Neural cell (in vitro differentiated cells): ENCODE results near the gene GPC2. TPM values are rescaled to one million over a fixed set of nuclear protein-coding genes. Genes with fewer than 3 reads are reported as not detected.

Experiments used
- H2AFZ ChIP-seq: fragments of 200-600, 300-800 bp; sonication (generic), shearing (Covaris generic); 2 replicates; pipeline ENCODE4 v1.6.0; 2014; ENCODE audit warnings: low read depth, mild to moderate bottlenecking, antibody characterized with exemption, low read length, moderate library complexity
- H3F3A ChIP-seq: fragments of 200-600 bp; shearing (Covaris generic); 2 replicates; pipeline ENCODE4 v1.6.1; 2016; ENCODE audit warnings: mild to moderate bottlenecking, moderate library complexity, mixed read lengths, antibody characterized with exemption, low read length; ENCODE audit not compliant: insufficient read depth, poor library complexity, severe bottlenecking
- H3K27ac ChIP-seq: fragments of 200-600, 300-800 bp; sonication (generic), shearing (Covaris generic); 2 replicates; pipeline ENCODE4 v1.5.1; 2014; ENCODE audit warnings: mild to moderate bottlenecking, low read length, moderate library complexity
- H3K27me3 ChIP-seq: fragments of 300-800, 200-600 bp; sonication (generic), shearing (Covaris generic); 2 replicates; pipeline ENCODE4 v1.6.0; 2014; ENCODE audit warnings: mild to moderate bottlenecking, low read depth, low read length, moderate library complexity; ENCODE audit not compliant: insufficient read depth
- H3K36me3 ChIP-seq: fragments of 300-800, 200-600 bp; sonication (generic), shearing (Covaris generic); 2 replicates; pipeline ENCODE4 v1.5.1; 2014; ENCODE audit warnings: mild to moderate bottlenecking, antibody characterized with exemption, low read length, moderate library complexity; ENCODE audit not compliant: insufficient read depth
- H3K4me2 ChIP-seq: fragments of 300-800, 200-600 bp; sonication (generic), shearing (Covaris generic); 2 replicates; pipeline ENCODE4 v1.6.0; 2014; ENCODE audit warnings: mild to moderate bottlenecking, low read length
- H3K4me3 ChIP-seq: fragments of 300-800, 200-600 bp; sonication (generic), shearing (Covaris generic); 2 replicates; pipeline ENCODE4 v1.5.1; 2014; ENCODE audit warnings: mild to moderate bottlenecking, low read length, moderate library complexity
- H3K79me2 ChIP-seq: fragments of 200-600 bp; shearing (Covaris generic); replicated peaks from 2 replicates; pipeline ENCODE4 v1.6.0; 2014; ENCODE audit warnings: mild to moderate bottlenecking, low read length, moderate library complexity; ENCODE audit not compliant: insufficient read depth
- H3K9ac ChIP-seq: fragments of 300-800, 200-600 bp; sonication (generic), shearing (Covaris generic); 2 replicates; pipeline ENCODE4 v1.6.1; 2016; ENCODE audit warnings: mild to moderate bottlenecking, low read length, mixed read lengths
- H3K9me2 ChIP-seq: fragments of 200-600 bp; shearing (Covaris generic); 2 replicates; pipeline ENCODE4 v1.6.1; 2016; ENCODE audit warnings: mild to moderate bottlenecking, low read length, mixed read lengths; ENCODE audit not compliant: insufficient read depth
- H3K9me3 ChIP-seq: fragments of 200-600, 300-800 bp; sonication (generic), shearing (Covaris generic); 2 replicates; pipeline ENCODE4 v1.6.1; 2016; ENCODE audit warnings: mild to moderate bottlenecking, mixed run types, low read length, moderate library complexity, mixed read lengths
- H4K20me1 ChIP-seq: fragments of 200-600 bp; shearing (Covaris generic); 2 replicates; pipeline ENCODE4 v1.6.1; 2016; ENCODE audit warnings: mild to moderate bottlenecking, mixed run types; ENCODE audit not compliant: insufficient read depth
- EP300 ChIP-seq: fragments of 450-650 bp; conservative IDR thresholded peaks from 2 replicates; pipeline ENCODE4 v1.6.1; 2014; ENCODE audit warnings: antibody characterized with exemption, mild to moderate bottlenecking, moderate library complexity; ENCODE audit not compliant: poor library complexity, severe bottlenecking
- EZH2 ChIP-seq: fragments of 200-600, 300-800 bp; shearing (Covaris generic), sonication (generic); IDR thresholded peaks from 2 replicates; pipeline ENCODE4 v1.6.1; 2014; ENCODE audit warnings: antibody characterized with exemption, low read length, borderline replicate concordance, mild to moderate bottlenecking; ENCODE audit not compliant: insufficient read depth, poor library complexity, severe bottlenecking
- MXI1 ChIP-seq: fragments of 450-650 bp; conservative IDR thresholded peaks from 2 replicates; pipeline ENCODE4 v1.6.1; 2014; ENCODE audit warnings: antibody characterized with exemption, mild to moderate bottlenecking; ENCODE audit not compliant: poor library complexity, severe bottlenecking
- POLR2AphosphoS5 ChIP-seq: IDR thresholded peaks from 2 replicates; pipeline ENCODE4 v1.6.1; 2012
- RAD21 ChIP-seq: fragments of 450-650 bp; conservative IDR thresholded peaks from 2 replicates; pipeline ENCODE4 v1.6.1; 2014; ENCODE audit warnings: antibody characterized with exemption, mild to moderate bottlenecking, moderate library complexity
- SMC3 ChIP-seq: fragments of 450-650 bp; conservative IDR thresholded peaks from 2 replicates; pipeline ENCODE4 v1.6.1; 2014; ENCODE audit warnings: antibody characterized with exemption, mild to moderate bottlenecking, moderate library complexity; ENCODE audit not compliant: poor library complexity
- TAF1 ChIP-seq: IDR thresholded peaks from 2 replicates; pipeline ENCODE4 v1.6.1; 2012; ENCODE audit warnings: low read depth
- polyA plus RNA-seq: library from polyadenylated mRNA; depleted of rRNA; stranded (reverse); fragments of >200 nt; gene quantifications from 2 replicates; pipeline ENCODE4 v1.2.3, GENCODE V29; 2014
- TF ChIP-seq, protein P1 (sequence below): IDR thresholded peaks from 2 replicates; pipeline ENCODE4 v1.6.1; 2012; ENCODE audit warnings: borderline replicate concordance
- TF ChIP-seq, protein P2 (sequence below): fragments of 450-650 bp; IDR thresholded peaks from 2 replicates; pipeline ENCODE4 v1.5.1; 2014; ENCODE audit warnings: antibody characterized with exemption, mild to moderate bottlenecking, moderate library complexity; ENCODE audit not compliant: poor library complexity, severe bottlenecking

GPC2 gene
- polyA plus RNA-seq, 1 donor from 2014 or later = 506 TPM

DNA sequence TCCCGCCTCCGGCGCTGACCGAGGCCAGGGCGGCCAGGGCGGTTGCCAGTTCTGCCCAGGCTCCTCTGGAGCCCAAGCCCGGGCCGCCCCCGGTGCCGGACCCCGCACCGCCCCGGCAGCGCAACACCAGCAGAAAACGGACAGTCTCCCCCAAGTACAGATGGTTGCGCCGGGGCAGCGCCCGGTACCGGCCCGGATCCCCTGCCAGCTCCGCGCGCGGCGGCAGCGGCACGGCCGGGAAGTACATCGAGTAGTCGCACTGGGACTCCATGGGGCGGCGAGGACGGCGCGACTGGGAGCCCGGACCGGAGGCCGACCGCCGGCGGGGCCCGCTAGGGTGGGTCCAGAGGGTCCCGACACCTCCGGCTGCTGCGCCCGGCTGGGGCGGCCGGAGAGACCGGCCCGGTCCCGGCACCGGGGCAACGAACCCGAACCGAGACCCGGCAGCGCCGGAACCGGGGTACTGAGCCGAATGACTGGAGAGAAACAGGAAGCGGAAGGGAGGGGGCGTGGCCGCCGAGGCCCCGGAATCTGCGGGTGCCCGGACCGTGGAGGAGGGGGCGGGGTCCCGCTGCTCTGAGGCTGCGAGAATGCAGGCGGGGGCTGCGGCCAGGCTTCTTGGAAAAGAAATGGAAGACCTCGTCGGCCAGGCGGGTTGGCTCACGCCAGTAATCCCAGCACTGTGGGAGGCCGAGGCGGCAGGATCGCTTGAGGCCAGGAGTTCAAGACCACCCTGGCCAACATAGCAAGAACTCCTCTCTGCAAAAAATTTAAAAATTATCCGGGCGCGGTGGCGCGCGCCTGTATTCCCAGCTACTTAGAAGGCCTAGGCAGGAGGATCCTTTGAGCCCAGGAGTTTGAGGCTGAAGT lies 18.7 kb downstream of the GPC2 start, which contains the start of gene TRAPPC14:
Gene TRAPPC14 (minus strand): TSS at position 495 of the 870 bp plus-strand sequence. CDS start 224 bp downstream, at position 271.
- H4K20me1 ChIP-seq = no peaks in the 10 kb centered on the region
- H3K27me3 ChIP-seq = no peaks in the 10 kb centered on the region
- no peaks in the 10 kb centered on the region for H3K79me2 ChIP-seq
- peak within 1 kb of the TSS; percentile 89 for H3K4me3 ChIP-seq
- no peaks in the 10 kb centered on the region for H3K9me2 ChIP-seq
- peak within 1 kb of the TSS; percentile 78 for H3K9ac ChIP-seq
- TF ChIP-seq SMC3 (peak; percentile 33), TAF1 (peak; percentile 35), RAD21 (no peak), MXI1 (peak; percentile 82), EZH2 (no peak), POLR2AphosphoS5 (peak; percentile 68), EP300 (peak; percentile 29)
- TF ChIP-seq, protein P1, sequence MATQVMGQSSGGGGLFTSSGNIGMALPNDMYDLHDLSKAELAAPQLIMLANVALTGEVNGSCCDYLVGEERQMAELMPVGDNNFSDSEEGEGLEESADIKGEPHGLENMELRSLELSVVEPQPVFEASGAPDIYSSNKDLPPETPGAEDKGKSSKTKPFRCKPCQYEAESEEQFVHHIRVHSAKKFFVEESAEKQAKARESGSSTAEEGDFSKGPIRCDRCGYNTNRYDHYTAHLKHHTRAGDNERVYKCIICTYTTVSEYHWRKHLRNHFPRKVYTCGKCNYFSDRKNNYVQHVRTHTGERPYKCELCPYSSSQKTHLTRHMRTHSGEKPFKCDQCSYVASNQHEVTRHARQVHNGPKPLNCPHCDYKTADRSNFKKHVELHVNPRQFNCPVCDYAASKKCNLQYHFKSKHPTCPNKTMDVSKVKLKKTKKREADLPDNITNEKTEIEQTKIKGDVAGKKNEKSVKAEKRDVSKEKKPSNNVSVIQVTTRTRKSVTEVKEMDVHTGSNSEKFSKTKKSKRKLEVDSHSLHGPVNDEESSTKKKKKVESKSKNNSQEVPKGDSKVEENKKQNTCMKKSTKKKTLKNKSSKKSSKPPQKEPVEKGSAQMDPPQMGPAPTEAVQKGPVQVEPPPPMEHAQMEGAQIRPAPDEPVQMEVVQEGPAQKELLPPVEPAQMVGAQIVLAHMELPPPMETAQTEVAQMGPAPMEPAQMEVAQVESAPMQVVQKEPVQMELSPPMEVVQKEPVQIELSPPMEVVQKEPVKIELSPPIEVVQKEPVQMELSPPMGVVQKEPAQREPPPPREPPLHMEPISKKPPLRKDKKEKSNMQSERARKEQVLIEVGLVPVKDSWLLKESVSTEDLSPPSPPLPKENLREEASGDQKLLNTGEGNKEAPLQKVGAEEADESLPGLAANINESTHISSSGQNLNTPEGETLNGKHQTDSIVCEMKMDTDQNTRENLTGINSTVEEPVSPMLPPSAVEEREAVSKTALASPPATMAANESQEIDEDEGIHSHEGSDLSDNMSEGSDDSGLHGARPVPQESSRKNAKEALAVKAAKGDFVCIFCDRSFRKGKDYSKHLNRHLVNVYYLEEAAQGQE = no peak
- TF ChIP-seq, protein P2, sequence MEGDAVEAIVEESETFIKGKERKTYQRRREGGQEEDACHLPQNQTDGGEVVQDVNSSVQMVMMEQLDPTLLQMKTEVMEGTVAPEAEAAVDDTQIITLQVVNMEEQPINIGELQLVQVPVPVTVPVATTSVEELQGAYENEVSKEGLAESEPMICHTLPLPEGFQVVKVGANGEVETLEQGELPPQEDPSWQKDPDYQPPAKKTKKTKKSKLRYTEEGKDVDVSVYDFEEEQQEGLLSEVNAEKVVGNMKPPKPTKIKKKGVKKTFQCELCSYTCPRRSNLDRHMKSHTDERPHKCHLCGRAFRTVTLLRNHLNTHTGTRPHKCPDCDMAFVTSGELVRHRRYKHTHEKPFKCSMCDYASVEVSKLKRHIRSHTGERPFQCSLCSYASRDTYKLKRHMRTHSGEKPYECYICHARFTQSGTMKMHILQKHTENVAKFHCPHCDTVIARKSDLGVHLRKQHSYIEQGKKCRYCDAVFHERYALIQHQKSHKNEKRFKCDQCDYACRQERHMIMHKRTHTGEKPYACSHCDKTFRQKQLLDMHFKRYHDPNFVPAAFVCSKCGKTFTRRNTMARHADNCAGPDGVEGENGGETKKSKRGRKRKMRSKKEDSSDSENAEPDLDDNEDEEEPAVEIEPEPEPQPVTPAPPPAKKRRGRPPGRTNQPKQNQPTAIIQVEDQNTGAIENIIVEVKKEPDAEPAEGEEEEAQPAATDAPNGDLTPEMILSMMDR = no peak
- H2AFZ ChIP-seq = peak within 1 kb of the TSS; percentile 60
- H3K9me3 ChIP-seq = no peaks in the 10 kb centered on the region
- no peaks in the 10 kb centered on the region for H3F3A ChIP-seq
- no peaks in the 10 kb centered on the region for H3K36me3 ChIP-seq
- peak within 1 kb of the TSS; percentile 45 for H3K27ac ChIP-seq
- peak within 1 kb of the TSS; percentile 65 for H3K4me2 ChIP-seq

DNA sequence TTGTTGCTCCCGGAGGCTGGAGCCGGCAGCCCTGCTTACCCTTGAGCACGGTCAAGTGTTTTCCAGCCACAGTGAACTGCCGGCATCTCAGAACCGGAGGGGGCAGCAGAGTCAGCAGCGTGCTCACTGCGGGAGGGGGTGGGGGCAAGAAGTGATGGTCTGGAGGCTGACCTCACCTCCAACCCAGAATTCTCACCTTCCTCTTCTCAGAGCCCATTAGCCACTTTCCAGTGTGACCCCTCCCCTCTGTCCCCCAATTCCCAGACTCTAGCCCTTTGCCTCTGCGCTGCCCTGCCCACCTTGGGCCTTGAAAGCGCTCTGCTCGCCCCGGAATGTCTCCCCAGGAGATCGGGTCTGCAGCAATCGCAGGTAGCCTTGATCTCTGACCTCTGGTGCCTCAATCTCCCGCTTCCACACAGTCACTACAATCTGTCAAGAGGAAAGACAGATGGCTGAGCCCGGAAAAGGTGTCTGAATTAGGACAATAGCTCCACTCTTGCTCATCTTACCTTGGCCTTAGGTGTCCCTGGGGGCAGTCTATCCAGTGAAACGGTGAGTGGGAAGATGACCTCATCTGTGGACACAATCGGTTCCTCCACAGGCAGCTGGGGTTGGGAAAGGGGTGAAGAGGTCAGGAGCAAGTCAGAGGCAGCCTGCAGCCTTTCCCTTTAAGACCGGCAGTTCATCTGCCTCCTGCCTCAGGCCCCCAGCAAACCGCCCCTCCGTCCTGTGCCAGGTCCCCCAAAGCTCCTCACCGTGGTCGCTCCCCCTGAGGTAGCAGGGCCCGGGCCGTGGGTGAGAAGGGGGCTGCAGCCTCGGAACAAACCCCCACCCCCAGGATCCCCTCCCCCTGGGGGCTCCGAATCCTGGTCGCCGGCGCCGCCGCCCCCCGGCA lies 19.6 kb downstream of the GPC2 start:
- H3K79me2 ChIP-seq = no peaks in the 10 kb centered on the region
- no peaks in the 10 kb centered on the region for H3F3A ChIP-seq
- H3K27me3 ChIP-seq = no peaks in the 10 kb centered on the region
- no peak for TF ChIP-seq SMC3
- TF ChIP-seq MXI1 = no peak
- TF ChIP-seq POLR2AphosphoS5 = no peak
- no peaks in the 10 kb centered on the region for H3K9me2 ChIP-seq
- peak overlapping the region; percentile 78 for H3K9ac ChIP-seq
- no peaks in the 10 kb centered on the region for H3K36me3 ChIP-seq
- no peaks in the 10 kb centered on the region for H3K9me3 ChIP-seq
- no peak overlapping the region for H3K27ac ChIP-seq
- H3K4me3 ChIP-seq = peak overlapping the region; percentile 89
- no peaks in the 10 kb centered on the region for H4K20me1 ChIP-seq
- peak overlapping the region; percentile 65 for H3K4me2 ChIP-seq
- H2AFZ ChIP-seq = no peak overlapping the region
